HepG2 (cell line): ENCODE results near the gene IL27RA. TPM values are rescaled to one million over a fixed set of nuclear protein-coding genes. Genes with fewer than 3 reads are reported as not detected.

Experiments
- CENPT ChIP-seq: sonication (generic); formaldehyde crosslinking; IDR thresholded peaks from 2 replicates; pipeline ENCODE4 v1.8.0; 2022; ENCODE audit warnings: low read depth, mild to moderate bottlenecking, moderate library complexity, missing genetic modification reagents
- DMAP1 ChIP-seq: IDR thresholded peaks from 2 replicates; pipeline ENCODE4 v1.6.1; 2016
- HNRNPL ChIP-seq: fragments of 200-400 bp; formaldehyde crosslinking; IDR thresholded peaks from 2 replicates; pipeline ENCODE4 v1.6.1; 2017; ENCODE audit warnings: mild to moderate bottlenecking, low read depth, low read length
- NR2F6 ChIP-seq, 2 experiments: IDR thresholded peaks; 2 replicates each; pipeline ENCODE4 v1.6.1; 2016; ENCODE audit warnings: antibody characterized with exemption in 1 of 2, mild to moderate bottlenecking in 1 of 2
- PPARG ChIP-seq: conservative IDR thresholded peaks from 2 replicates; pipeline ENCODE4 v1.6.1; 2016; ENCODE audit warnings: missing biosample characterization, missing genetic modification reagents
- ZNF737 ChIP-seq: sonication (generic); formaldehyde crosslinking; IDR thresholded peaks from 2 replicates; pipeline ENCODE4 v1.5.0; 2020; ENCODE audit warnings: missing genetic modification reagents, mild to moderate bottlenecking, borderline replicate concordance
- ZNF777 ChIP-seq: sonication (generic); formaldehyde crosslinking; IDR thresholded peaks from 2 replicates; pipeline ENCODE4 v1.4.0; 2020; ENCODE audit warnings: missing genetic modification reagents
- polyA plus RNA-seq, 8 experiments: library from polyadenylated mRNA; depleted of rRNA in 3 of 8; stranded (reverse) in 7 of 8; unstranded in 1 of 8; fragments of >200 nt; fragmentation: Illumina TruSeq in 4 of 8; extraction: Trizol in 4 of 8; gene quantifications; 2 replicates each; pipeline versions ENCODE4 v1.2.1 to v1.2.3, GENCODE V29; 2011 to 2016; ENCODE audit warnings: low read depth in 4 of 8, missing spikeins in 1 of 8, mixed read lengths in 1 of 8; ENCODE audit not compliant: insufficient read depth in 1 of 8
- total RNA-seq, 5 experiments: library from RNA; depleted of rRNA; stranded (reverse); fragments of >200 nt; fragmentation: Illumina TruSeq; extraction: Trizol; gene quantifications; 2 replicates each; pipeline ENCODE4 v1.2.3, GENCODE V29; 2016; ENCODE audit warnings: low read depth in 1 of 5
- TF ChIP-seq, protein P1 (sequence below), 2 experiments: fragments of 450-650 bp in 1 of 2; sonication (generic) in 1 of 2; formaldehyde crosslinking in 1 of 2; IDR thresholded peaks; 2 replicates each; pipeline versions ENCODE4 v1.6.1 to v1.8.0; 2016 to 2022; ENCODE audit warnings: antibody characterized with exemption in 1 of 2, mild to moderate bottlenecking in 1 of 2, missing genetic modification reagents in 1 of 2
- TF ChIP-seq, protein P2 (sequence below): sonication (generic); formaldehyde crosslinking; IDR thresholded peaks from 2 replicates; pipeline ENCODE4 v1.4.0; 2020; ENCODE audit warnings: missing genetic modification reagents, mild to moderate bottlenecking, borderline replicate concordance
- TF ChIP-seq, protein P3 (sequence below): sonication (generic); formaldehyde crosslinking; IDR thresholded peaks from 2 replicates; pipeline ENCODE4 v1.5.1; 2020; ENCODE audit warnings: missing genetic modification reagents, mild to moderate bottlenecking, borderline replicate concordance
- TF ChIP-seq, protein P4 (sequence below): sonication (generic); formaldehyde crosslinking; IDR thresholded peaks from 2 replicates; pipeline ENCODE4 v1.4.0; 2020; ENCODE audit warnings: missing genetic modification reagents

The IL27RA gene
- total and polyA plus RNA-seq, 2 of the 13 experiments (the other 11 are each of a cell fraction or from before 2014, with no cell fraction given), result 3.5 to 8.1 TPM

DNA sequence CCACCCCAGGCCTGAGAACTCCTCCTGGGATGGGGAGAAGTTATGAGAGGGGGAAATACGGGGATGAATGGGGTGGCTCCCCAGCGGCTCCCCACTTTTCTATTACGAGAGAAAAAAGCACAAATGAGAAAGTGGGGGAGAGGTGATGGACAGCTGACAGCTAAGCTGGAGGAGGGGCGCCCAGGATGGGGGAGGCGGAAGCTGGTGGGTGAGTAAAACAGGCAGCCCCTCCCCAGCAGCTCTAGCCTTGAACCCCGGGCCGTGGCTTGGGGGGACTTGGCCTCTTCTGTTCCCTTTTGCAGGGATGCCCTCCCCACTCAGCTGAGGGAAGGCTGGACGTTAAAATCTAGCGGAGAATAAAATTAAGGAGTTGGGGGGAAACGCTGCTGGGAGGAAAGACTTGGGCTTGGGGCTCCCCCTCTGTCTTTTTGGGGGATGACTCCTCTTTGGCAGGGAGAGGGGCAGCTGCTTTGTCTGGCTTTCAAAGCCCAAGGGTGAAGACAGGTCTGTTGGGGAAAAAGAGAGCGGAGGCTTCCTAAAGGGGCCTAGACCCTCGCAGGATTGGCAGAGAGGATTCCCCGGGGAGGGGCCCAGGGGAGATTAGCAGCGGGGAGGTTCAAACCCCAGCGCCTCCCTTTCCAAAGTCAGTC, 60.4 kb downstream of the IL27RA start (continued):
- TF ChIP-seq, protein P1, sequence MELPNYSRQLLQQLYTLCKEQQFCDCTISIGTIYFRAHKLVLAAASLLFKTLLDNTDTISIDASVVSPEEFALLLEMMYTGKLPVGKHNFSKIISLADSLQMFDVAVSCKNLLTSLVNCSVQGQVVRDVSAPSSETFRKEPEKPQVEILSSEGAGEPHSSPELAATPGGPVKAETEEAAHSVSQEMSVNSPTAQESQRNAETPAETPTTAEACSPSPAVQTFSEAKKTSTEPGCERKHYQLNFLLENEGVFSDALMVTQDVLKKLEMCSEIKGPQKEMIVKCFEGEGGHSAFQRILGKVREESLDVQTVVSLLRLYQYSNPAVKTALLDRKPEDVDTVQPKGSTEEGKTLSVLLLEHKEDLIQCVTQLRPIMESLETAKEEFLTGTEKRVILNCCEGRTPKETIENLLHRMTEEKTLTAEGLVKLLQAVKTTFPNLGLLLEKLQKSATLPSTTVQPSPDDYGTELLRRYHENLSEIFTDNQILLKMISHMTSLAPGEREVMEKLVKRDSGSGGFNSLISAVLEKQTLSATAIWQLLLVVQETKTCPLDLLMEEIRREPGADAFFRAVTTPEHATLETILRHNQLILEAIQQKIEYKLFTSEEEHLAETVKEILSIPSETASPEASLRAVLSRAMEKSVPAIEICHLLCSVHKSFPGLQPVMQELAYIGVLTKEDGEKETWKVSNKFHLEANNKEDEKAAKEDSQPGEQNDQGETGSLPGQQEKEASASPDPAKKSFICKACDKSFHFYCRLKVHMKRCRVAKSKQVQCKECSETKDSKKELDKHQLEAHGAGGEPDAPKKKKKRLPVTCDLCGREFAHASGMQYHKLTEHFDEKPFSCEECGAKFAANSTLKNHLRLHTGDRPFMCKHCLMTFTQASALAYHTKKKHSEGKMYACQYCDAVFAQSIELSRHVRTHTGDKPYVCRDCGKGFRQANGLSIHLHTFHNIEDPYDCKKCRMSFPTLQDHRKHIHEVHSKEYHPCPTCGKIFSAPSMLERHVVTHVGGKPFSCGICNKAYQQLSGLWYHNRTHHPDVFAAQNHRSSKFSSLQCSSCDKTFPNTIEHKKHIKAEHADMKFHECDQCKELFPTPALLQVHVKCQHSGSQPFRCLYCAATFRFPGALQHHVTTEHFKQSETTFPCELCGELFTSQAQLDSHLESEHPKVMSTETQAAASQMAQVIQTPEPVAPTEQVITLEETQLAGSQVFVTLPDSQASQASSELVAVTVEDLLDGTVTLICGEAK (IDR thresholded peaks at IDR 0.05), result no peak
- TF ChIP-seq, protein P1 (CRISPR knock-in tag; IDR thresholded peaks at IDR 0.05), result peak; percentile 95
- TF ChIP-seq NR2F6 (IDR thresholded peaks at IDR 0.05) (0 out of 2 replicates have a peak, but pooled peaks have one; percentile 2), NR2F6 (CRISPR knock-in tag; IDR thresholded peaks at IDR 0.05) (no peak), PPARG (CRISPR knock-in tag) (peak; percentile 64; the same call in 1 of the 2 replicates), CENPT (CRISPR knock-in tag) (no peak), HNRNPL (no peak), DMAP1 (CRISPR knock-in tag) (0 out of 2 replicates have a peak, but pooled peaks have one; percentile 1), ZNF777 (no peak), ZNF737 (CRISPR knock-in tag) (no peak)
- TF ChIP-seq, protein P2, sequence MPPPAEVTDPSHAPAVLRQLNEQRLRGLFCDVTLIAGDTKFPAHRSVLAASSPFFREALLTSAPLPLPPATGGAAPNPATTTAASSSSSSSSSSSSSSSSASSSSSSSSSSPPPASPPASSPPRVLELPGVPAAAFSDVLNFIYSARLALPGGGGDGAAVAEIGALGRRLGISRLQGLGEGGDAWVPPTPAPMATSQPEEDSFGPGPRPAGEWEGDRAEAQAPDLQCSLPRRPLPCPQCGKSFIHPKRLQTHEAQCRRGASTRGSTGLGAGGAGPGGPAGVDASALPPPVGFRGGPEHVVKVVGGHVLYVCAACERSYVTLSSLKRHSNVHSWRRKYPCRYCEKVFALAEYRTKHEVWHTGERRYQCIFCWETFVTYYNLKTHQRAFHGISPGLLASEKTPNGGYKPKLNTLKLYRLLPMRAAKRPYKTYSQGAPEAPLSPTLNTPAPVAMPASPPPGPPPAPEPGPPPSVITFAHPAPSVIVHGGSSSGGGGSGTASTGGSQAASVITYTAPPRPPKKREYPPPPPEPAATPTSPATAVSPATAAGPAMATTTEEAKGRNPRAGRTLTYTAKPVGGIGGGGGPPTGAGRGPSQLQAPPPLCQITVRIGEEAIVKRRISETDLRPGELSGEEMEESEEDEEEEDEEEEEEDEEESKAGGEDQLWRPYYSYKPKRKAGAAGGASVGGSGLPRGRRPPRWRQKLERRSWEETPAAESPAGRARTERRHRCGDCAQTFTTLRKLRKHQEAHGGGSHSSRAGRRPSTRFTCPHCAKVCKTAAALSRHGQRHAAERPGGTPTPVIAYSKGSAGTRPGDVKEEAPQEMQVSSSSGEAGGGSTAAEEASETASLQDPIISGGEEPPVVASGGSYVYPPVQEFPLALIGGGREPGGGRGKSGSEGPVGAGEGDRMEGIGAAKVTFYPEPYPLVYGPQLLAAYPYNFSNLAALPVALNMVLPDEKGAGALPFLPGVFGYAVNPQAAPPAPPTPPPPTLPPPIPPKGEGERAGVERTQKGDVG (CRISPR knock-in tag), result no peak
- TF ChIP-seq, protein P3, sequence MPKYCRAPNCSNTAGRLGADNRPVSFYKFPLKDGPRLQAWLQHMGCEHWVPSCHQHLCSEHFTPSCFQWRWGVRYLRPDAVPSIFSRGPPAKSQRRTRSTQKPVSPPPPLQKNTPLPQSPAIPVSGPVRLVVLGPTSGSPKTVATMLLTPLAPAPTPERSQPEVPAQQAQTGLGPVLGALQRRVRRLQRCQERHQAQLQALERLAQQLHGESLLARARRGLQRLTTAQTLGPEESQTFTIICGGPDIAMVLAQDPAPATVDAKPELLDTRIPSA (CRISPR knock-in tag), result no peak
- TF ChIP-seq, protein P4, sequence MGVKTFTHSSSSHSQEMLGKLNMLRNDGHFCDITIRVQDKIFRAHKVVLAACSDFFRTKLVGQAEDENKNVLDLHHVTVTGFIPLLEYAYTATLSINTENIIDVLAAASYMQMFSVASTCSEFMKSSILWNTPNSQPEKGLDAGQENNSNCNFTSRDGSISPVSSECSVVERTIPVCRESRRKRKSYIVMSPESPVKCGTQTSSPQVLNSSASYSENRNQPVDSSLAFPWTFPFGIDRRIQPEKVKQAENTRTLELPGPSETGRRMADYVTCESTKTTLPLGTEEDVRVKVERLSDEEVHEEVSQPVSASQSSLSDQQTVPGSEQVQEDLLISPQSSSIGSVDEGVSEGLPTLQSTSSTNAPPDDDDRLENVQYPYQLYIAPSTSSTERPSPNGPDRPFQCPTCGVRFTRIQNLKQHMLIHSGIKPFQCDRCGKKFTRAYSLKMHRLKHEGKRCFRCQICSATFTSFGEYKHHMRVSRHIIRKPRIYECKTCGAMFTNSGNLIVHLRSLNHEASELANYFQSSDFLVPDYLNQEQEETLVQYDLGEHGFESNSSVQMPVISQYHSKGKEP (CRISPR knock-in tag), result no peak
